ENCODE measurements around the gene ZNF76.
"Not testable (repeated sequence)": the region's sequence is repeated elsewhere in the genome, so short reads cannot be mapped to it uniquely, and the experiment has no call there.

ZNF76 gene

GRCh38 chr6:35330541-35331119, 71.1 kb downstream of the ZNF76 start:
- no peak overlapping the region for H3K4me3 ChIP-seq (ENCODE audit: low read length)
- TF ChIP-seq CTCF (conservative IDR thresholded peaks at IDR 0.05; ENCODE audit: low read depth, low read length) = no peak
- no peak for DNase-seq (ENCODE audit: low read depth)

GRCh38 chr6:35332074-35332887, 72.7 kb downstream of the ZNF76 start:
- H3K4me3 ChIP-seq (ENCODE audit: low read length); DNase-seq (ENCODE audit: low read depth): not testable (repeated sequence)
- TF ChIP-seq CTCF (conservative IDR thresholded peaks at IDR 0.05; ENCODE audit: low read depth, low read length) = peak; percentile 28

GRCh38 chr6:35341557-35341956, 82.0 kb downstream of the ZNF76 start:
- H3K4me3 ChIP-seq (ENCODE audit: low read length) = no peak overlapping the region
- no peak for TF ChIP-seq CTCF (conservative IDR thresholded peaks at IDR 0.05; ENCODE audit: low read depth, low read length)

GRCh38 chr6:35342258-35343091, 82.9 kb downstream of the ZNF76 start, which contains the start of gene PPARD:
Gene PPARD, plus strand, starts transcription at chr6:35342558. Its CDS starts 68,530 bp downstream, at chr6:35411088.
- peak within 1 kb of the TSS; percentile 91 for H3K4me3 ChIP-seq (ENCODE audit: low read length)
- peak; percentile 64 for DNase-seq (ENCODE audit: low read depth)

More at GRCh38 chr6:35341557-35341956, 82.0 kb downstream of the ZNF76 start:
- no peak for DNase-seq (ENCODE audit: low read depth)

GRCh38 chr6:35343092-35343834, 83.7 kb downstream of the ZNF76 start:
- no peak for DNase-seq (ENCODE audit: low read depth)

More at GRCh38 chr6:35342258-35343091, 82.9 kb downstream of the ZNF76 start, which contains the start of gene PPARD:
- TF ChIP-seq CTCF (conservative IDR thresholded peaks at IDR 0.05; ENCODE audit: low read depth, low read length) = peak; percentile 97

More at GRCh38 chr6:35343092-35343834, 83.7 kb downstream of the ZNF76 start:
- H3K4me3 ChIP-seq (ENCODE audit: low read length) = peak overlapping the region; percentile 91
- no peak for TF ChIP-seq CTCF (conservative IDR thresholded peaks at IDR 0.05; ENCODE audit: low read depth, low read length)
